ENCODE measurements around the gene TIE1. TPM values are rescaled to one million over a fixed set of nuclear protein-coding genes. Genes with fewer than 3 reads are reported as not detected.

Gene TIE1
- total RNA-seq, 1 donor from 2014 or later, result 0.98 TPM

- Mint-ChIP-seq H3K4me3 (ENCODE audit: unreplicated experiment) (peak within 1 kb of the TSS; percentile 64), H3K27me3 (ENCODE audit: low read depth, unreplicated experiment) (peaks cover 7% of the 10 kb centered on the region), H3K9me3 (ENCODE audit: unreplicated experiment) (peaks cover 7% of the 10 kb centered on the region), H3K4me1 (ENCODE audit: low read depth, unreplicated experiment) (peaks cover 4% of the 10 kb centered on the region), H3K27ac (ENCODE audit: unreplicated experiment) (peak within 1 kb of the TSS; percentile 6), H3K36me3 (ENCODE audit: low read depth, unreplicated experiment) (peaks cover 4% of the 10 kb centered on the region)
- Histone ChIP-seq H3K79me2 (ENCODE audit: insufficient read depth, low read length) (no peaks in the 10 kb centered on the region), H3K36me3 (ENCODE audit: insufficient read depth, low read length) (no peaks in the 10 kb centered on the region), H3K4me2 (ENCODE audit: low read length) (peak within 1 kb of the TSS; percentile 71), H2AFZ (ENCODE audit: low read depth, low read length) (peak within 1 kb of the TSS; percentile 34), H4K20me1 (ENCODE audit: insufficient read depth, low read length) (no peaks in the 10 kb centered on the region), H3K9ac (ENCODE audit: low read length) (no peak within 1 kb of the TSS), H3K4me3 (ENCODE audit: insufficient read depth, low read depth, low read length) (peak within 1 kb of the TSS; percentile 5), H3K4me1 (ENCODE audit: insufficient read depth, low read length) (peaks cover 7% of the 10 kb centered on the region), H3K9me3 (ENCODE audit: insufficient read depth, low read depth, low read length) (no peaks in the 10 kb centered on the region), H3K27ac (ENCODE audit: low read depth, low read length) (no peak within 1 kb of the TSS), H3K27me3 (ENCODE audit: insufficient read depth, low read length) (peaks cover 2% of the 10 kb centered on the region)
- FAIRE-seq (no peak), DNase-seq (ENCODE audit: low read depth) (no peak)
- TF ChIP-seq CTCF (IDR thresholded peaks at IDR 0.05; ENCODE audit: insufficient read depth, low read depth, low read length), result no peak
- no peak for TF ChIP-seq EZH2 (IDR thresholded peaks at IDR 0.05; ENCODE audit: insufficient read depth, low read length)
Observed at GRCh38 chr1:43269627-43270375, 31.0 kb upstream of the TIE1 start, which contains the start of gene TMEM125. Gene TMEM125, plus strand, starts transcription at chr1:43269983. Its CDS starts 2,740 bp downstream, at chr1:43272723.

- no peaks in the 10 kb centered on the region for H3K9me3 ChIP-seq (ENCODE audit: insufficient read depth, low read depth, low read length)
- peaks cover 2% of the 10 kb centered on the region for H3K27me3 ChIP-seq (ENCODE audit: insufficient read depth, low read length)
- Mint-ChIP-seq H3K4me1 (ENCODE audit: low read depth, unreplicated experiment) (peaks cover 4% of the 10 kb centered on the region), H3K9me3 (ENCODE audit: unreplicated experiment) (peaks cover 7% of the 10 kb centered on the region), H3K27ac (ENCODE audit: unreplicated experiment) (no peak overlapping the region), H3K27me3 (ENCODE audit: low read depth, unreplicated experiment) (peaks cover 7% of the 10 kb centered on the region), H3K36me3 (ENCODE audit: low read depth, unreplicated experiment) (peaks cover 4% of the 10 kb centered on the region), H3K4me3 (ENCODE audit: unreplicated experiment) (peak overlapping the region; percentile 64)
- no peak for FAIRE-seq
- H3K4me2 ChIP-seq (ENCODE audit: low read length), result peak overlapping the region; percentile 71
- no peaks in the 10 kb centered on the region for H4K20me1 ChIP-seq (ENCODE audit: insufficient read depth, low read length)
- H3K4me3 ChIP-seq (ENCODE audit: insufficient read depth, low read depth, low read length), result peak overlapping the region; percentile 5
- H3K4me1 ChIP-seq (ENCODE audit: insufficient read depth, low read length), result peaks cover 7% of the 10 kb centered on the region
- no peak for DNase-seq (ENCODE audit: low read depth)
- no peak for TF ChIP-seq EZH2 (IDR thresholded peaks at IDR 0.05; ENCODE audit: insufficient read depth, low read length)
- TF ChIP-seq CTCF (IDR thresholded peaks at IDR 0.05; ENCODE audit: insufficient read depth, low read depth, low read length), result no peak
- H2AFZ ChIP-seq (ENCODE audit: low read depth, low read length), result peak overlapping the region; percentile 34
- no peak overlapping the region for H3K27ac ChIP-seq (ENCODE audit: low read depth, low read length)
- no peaks in the 10 kb centered on the region for H3K79me2 ChIP-seq (ENCODE audit: insufficient read depth, low read length)
- H3K9ac ChIP-seq (ENCODE audit: low read length), result no peak overlapping the region
- no peaks in the 10 kb centered on the region for H3K36me3 ChIP-seq (ENCODE audit: insufficient read depth, low read length)
Observed at GRCh38 chr1:43270421-43271095, 30.2 kb upstream of the TIE1 start.

Measured in astrocyte (in vitro differentiated cells and primary cell).